ENCODE measurements around the gene TOMM34. TPM values are rescaled to one million over a fixed set of nuclear protein-coding genes. Genes with fewer than 3 reads are reported as not detected.

The TOMM34 gene
- total RNA-seq, 1 donor from 2014 or later = 45.8 TPM

GRCh38 chr20:44936510-44936909 is 23.7 kb downstream of the TOMM34 start:
- no peak overlapping the region for H3K27ac Mint-ChIP-seq (ENCODE audit: unreplicated experiment)
- no peak overlapping the region for H3K4me3 Mint-ChIP-seq (ENCODE audit: unreplicated experiment)
- H3K36me3 Mint-ChIP-seq (ENCODE audit: low read depth, unreplicated experiment) = peaks cover 34% of the 10 kb centered on the region
- Histone ChIP-seq H3K9me3 (ENCODE audit: insufficient read depth, low read depth, low read length) (no peaks in the 10 kb centered on the region), H3K79me2 (ENCODE audit: insufficient read depth, low read length) (no peaks in the 10 kb centered on the region), H3K4me1 (ENCODE audit: insufficient read depth, low read length) (no peaks in the 10 kb centered on the region), H2AFZ (ENCODE audit: low read depth, low read length) (no peak overlapping the region), H3K4me3 (ENCODE audit: insufficient read depth, low read depth, low read length) (no peak overlapping the region), H3K9ac (ENCODE audit: low read length) (no peak overlapping the region), H3K27ac (ENCODE audit: low read depth, low read length) (no peak overlapping the region), H3K4me2 (ENCODE audit: low read length) (no peak overlapping the region), H4K20me1 (ENCODE audit: insufficient read depth, low read length) (peaks cover 11% of the 10 kb centered on the region), H3K36me3 (ENCODE audit: insufficient read depth, low read length) (peaks cover 19% of the 10 kb centered on the region), H3K27me3 (ENCODE audit: insufficient read depth, low read length) (no peaks in the 10 kb centered on the region)
- H3K9me3 Mint-ChIP-seq (ENCODE audit: unreplicated experiment) = no peaks in the 10 kb centered on the region
- no peaks in the 10 kb centered on the region for H3K27me3 Mint-ChIP-seq (ENCODE audit: low read depth, unreplicated experiment)
- peaks cover 8% of the 10 kb centered on the region for H3K4me1 Mint-ChIP-seq (ENCODE audit: low read depth, unreplicated experiment)
- DNase-seq (ENCODE audit: low read depth) (no peak), FAIRE-seq (no peak)
- TF ChIP-seq EZH2 (IDR thresholded peaks at IDR 0.05; ENCODE audit: insufficient read depth, low read length) (no peak), CTCF (IDR thresholded peaks at IDR 0.05; ENCODE audit: insufficient read depth, low read depth, low read length) (no peak)

GRCh38 chr20:44932916-44933315 is 27.3 kb downstream of the TOMM34 start:
- FAIRE-seq = no peak
- Mint-ChIP-seq H3K27me3 (ENCODE audit: low read depth, unreplicated experiment) (no peaks in the 10 kb centered on the region), H3K4me1 (ENCODE audit: low read depth, unreplicated experiment) (no peaks in the 10 kb centered on the region), H3K9me3 (ENCODE audit: unreplicated experiment) (no peaks in the 10 kb centered on the region), H3K4me3 (ENCODE audit: unreplicated experiment) (no peak overlapping the region), H3K27ac (ENCODE audit: unreplicated experiment) (no peak overlapping the region), H3K36me3 (ENCODE audit: low read depth, unreplicated experiment) (peaks cover 25% of the 10 kb centered on the region)
- Histone ChIP-seq H3K9ac (ENCODE audit: low read length) (no peak overlapping the region), H3K9me3 (ENCODE audit: insufficient read depth, low read depth, low read length) (no peaks in the 10 kb centered on the region), H3K4me1 (ENCODE audit: insufficient read depth, low read length) (no peaks in the 10 kb centered on the region), H3K4me2 (ENCODE audit: low read length) (no peak overlapping the region), H2AFZ (ENCODE audit: low read depth, low read length) (no peak overlapping the region), H3K4me3 (ENCODE audit: insufficient read depth, low read depth, low read length) (no peak overlapping the region), H3K27me3 (ENCODE audit: insufficient read depth, low read length) (no peaks in the 10 kb centered on the region), H3K79me2 (ENCODE audit: insufficient read depth, low read length) (no peaks in the 10 kb centered on the region), H3K36me3 (ENCODE audit: insufficient read depth, low read length) (peaks cover 15% of the 10 kb centered on the region), H4K20me1 (ENCODE audit: insufficient read depth, low read length) (no peaks in the 10 kb centered on the region), H3K27ac (ENCODE audit: low read depth, low read length) (no peak overlapping the region)
- no peak for DNase-seq (ENCODE audit: low read depth)
- TF ChIP-seq EZH2 (IDR thresholded peaks at IDR 0.05; ENCODE audit: insufficient read depth, low read length) (no peak), CTCF (IDR thresholded peaks at IDR 0.05; ENCODE audit: insufficient read depth, low read depth, low read length) (no peak)

- H3K9me3 ChIP-seq (ENCODE audit: insufficient read depth, low read depth, low read length) = no peaks in the 10 kb centered on the region
- H3K27me3 Mint-ChIP-seq (ENCODE audit: low read depth, unreplicated experiment) = no peaks in the 10 kb centered on the region
Measured at GRCh38 chr20:44931911-44932310, 28.3 kb downstream of the TOMM34 start.

More at GRCh38 chr20:44931911-44932310, 28.3 kb downstream of the TOMM34 start:
- Histone ChIP-seq H3K4me1 (ENCODE audit: insufficient read depth, low read length) (no peaks in the 10 kb centered on the region), H2AFZ (ENCODE audit: low read depth, low read length) (no peak overlapping the region), H3K36me3 (ENCODE audit: insufficient read depth, low read length) (peaks cover 14% of the 10 kb centered on the region), H3K4me2 (ENCODE audit: low read length) (no peak overlapping the region), H3K27me3 (ENCODE audit: insufficient read depth, low read length) (no peaks in the 10 kb centered on the region), H3K9ac (ENCODE audit: low read length) (no peak overlapping the region), H3K79me2 (ENCODE audit: insufficient read depth, low read length) (no peaks in the 10 kb centered on the region), H3K4me3 (ENCODE audit: insufficient read depth, low read depth, low read length) (no peak overlapping the region), H4K20me1 (ENCODE audit: insufficient read depth, low read length) (no peaks in the 10 kb centered on the region), H3K27ac (ENCODE audit: low read depth, low read length) (no peak overlapping the region)
- no peak for FAIRE-seq
- no peak for DNase-seq (ENCODE audit: low read depth)
- Mint-ChIP-seq H3K4me1 (ENCODE audit: low read depth, unreplicated experiment) (no peaks in the 10 kb centered on the region), H3K4me3 (ENCODE audit: unreplicated experiment) (no peak overlapping the region), H3K9me3 (ENCODE audit: unreplicated experiment) (no peaks in the 10 kb centered on the region), H3K27ac (ENCODE audit: unreplicated experiment) (no peak overlapping the region), H3K36me3 (ENCODE audit: low read depth, unreplicated experiment) (peaks cover 24% of the 10 kb centered on the region)
- TF ChIP-seq EZH2 (IDR thresholded peaks at IDR 0.05; ENCODE audit: insufficient read depth, low read length) (no peak), CTCF (IDR thresholded peaks at IDR 0.05; ENCODE audit: insufficient read depth, low read depth, low read length) (no peak)

Data from astrocyte (in vitro differentiated cells and primary cell).